Measurements from ENCODE around the gene UBASH3B. TPM values are rescaled to one million over a fixed set of nuclear protein-coding genes. Genes with fewer than 3 reads are reported as not detected.

The UBASH3B gene
- total RNA-seq, 1 experiment from 2014 or later = 8.0 TPM

GRCh38 chr11:122642472-122642922, 13.0 kb upstream of the UBASH3B start:
- Histone ChIP-seq H2BK120ac (ENCODE audit: low read depth, low read length, poor library complexity, severe bottlenecking) (no peak overlapping the region), H2AK5ac (ENCODE audit: insufficient read length, low read length) (no peak overlapping the region), H2BK15ac (ENCODE audit: low read depth, low read length) (no peak overlapping the region), H3K4me1 (ENCODE audit: insufficient read depth, low read length) (no peaks in the 10 kb centered on the region; the same call in 1 of the 2 replicates), H3K27ac (ENCODE audit: insufficient read length, low read depth, low read length) (no peak overlapping the region), H3K56ac (ENCODE audit: insufficient read length, low read depth, low read length) (no peak overlapping the region), H2BK12ac (ENCODE audit: insufficient read length, low read depth, low read length) (no peak overlapping the region), H4K8ac (replicated peaks; ENCODE audit: insufficient read length, low read depth, low read length) (no peak overlapping the region), H2BK5ac (ENCODE audit: insufficient read length, low read length) (no peak overlapping the region), H3K27me3 (ENCODE audit: insufficient read depth, low read length) (no peaks in the 10 kb centered on the region), H3K9me3 (ENCODE audit: control insufficient read depth, low read depth, low read length) (no peaks in the 10 kb centered on the region), H2AFZ (ENCODE audit: low read length) (no peak overlapping the region), H4K20me1 (ENCODE audit: control insufficient read depth, insufficient read depth, insufficient read length) (no peaks in the 10 kb centered on the region), H3K4me2 (ENCODE audit: insufficient read depth, insufficient read length, low read length) (no peak overlapping the region), H3K23me2 (ENCODE audit: insufficient read length, low read depth, low read length, poor library complexity, severe bottlenecking) (no peaks in the 10 kb centered on the region), H3K79me1 (ENCODE audit: insufficient read depth, low read depth, low read length, poor library complexity, severe bottlenecking) (no peaks in the 10 kb centered on the region), H3K4ac (ENCODE audit: low read depth, low read length) (no peak overlapping the region), H3K23ac (ENCODE audit: insufficient read length, low read depth, low read length) (no peak overlapping the region), H3K18ac (ENCODE audit: insufficient read length, low read depth, low read length) (no peak overlapping the region), H4K5ac (ENCODE audit: insufficient read length, low read depth, low read length) (no peak overlapping the region), H3T11ph (ENCODE audit: low read length) (no peak overlapping the region), H3K14ac (ENCODE audit: insufficient read depth, low read length) (no peak overlapping the region), H3K9ac (ENCODE audit: extremely low read depth, insufficient read length, low read length) (no peak overlapping the region), H2BK20ac (ENCODE audit: low read depth, low read length, poor library complexity, severe bottlenecking) (no peak overlapping the region), H3K79me2 (ENCODE audit: insufficient read depth, low read length) (no peaks in the 10 kb centered on the region), H4K91ac (ENCODE audit: insufficient read length, low read depth, low read length) (no peak overlapping the region)
- TF ChIP-seq CTCF (conservative IDR thresholded peaks at IDR 0.05) = no peak
- no peaks in the 10 kb centered on the region for H3K4me1 Mint-ChIP-seq
- no CpG with 5 or more reads among the region's 4 CpGs for WGBS (ENCODE audit: extremely low coverage, insufficient read length, low lambda C conversion rate)
- no peak for DNase-seq
- H3K9me3 Mint-ChIP-seq = no peaks in the 10 kb centered on the region
- H3K27ac Mint-ChIP-seq = no peak overlapping the region
- no peaks in the 10 kb centered on the region; the same call in 1 of the 2 replicates for H3K27me3 Mint-ChIP-seq (ENCODE audit: low read depth)
- H3K36me3 Mint-ChIP-seq (ENCODE audit: insufficient read depth in 1 of 3, low read depth in 3 of 3) = no peaks in the 10 kb centered on the region
- no peak overlapping the region for H3K4me3 Mint-ChIP-seq
